ENCODE data around the gene KBTBD13.

GRCh38 chr15:65115542-65115941, 39.0 kb downstream of the KBTBD13 start:
- TF ChIP-seq CTCF (IDR thresholded peaks at IDR 0.05) (no peak), POLR2A (IDR thresholded peaks at IDR 0.05) (no peak), POLR2AphosphoS5 (IDR thresholded peaks at IDR 0.05) (no peak), EP300 (IDR thresholded peaks at IDR 0.05) (no peak)
